ENCODE results near the gene LAMB2.
A peak's percentile ranks its signal among the peaks of the same experiment; 100 is the strongest.

The LAMB2 gene

GRCh38 chr3:49158792-49159191 lies 25.9 kb upstream of the LAMB2 start:
- TF ChIP-seq, protein P1, sequence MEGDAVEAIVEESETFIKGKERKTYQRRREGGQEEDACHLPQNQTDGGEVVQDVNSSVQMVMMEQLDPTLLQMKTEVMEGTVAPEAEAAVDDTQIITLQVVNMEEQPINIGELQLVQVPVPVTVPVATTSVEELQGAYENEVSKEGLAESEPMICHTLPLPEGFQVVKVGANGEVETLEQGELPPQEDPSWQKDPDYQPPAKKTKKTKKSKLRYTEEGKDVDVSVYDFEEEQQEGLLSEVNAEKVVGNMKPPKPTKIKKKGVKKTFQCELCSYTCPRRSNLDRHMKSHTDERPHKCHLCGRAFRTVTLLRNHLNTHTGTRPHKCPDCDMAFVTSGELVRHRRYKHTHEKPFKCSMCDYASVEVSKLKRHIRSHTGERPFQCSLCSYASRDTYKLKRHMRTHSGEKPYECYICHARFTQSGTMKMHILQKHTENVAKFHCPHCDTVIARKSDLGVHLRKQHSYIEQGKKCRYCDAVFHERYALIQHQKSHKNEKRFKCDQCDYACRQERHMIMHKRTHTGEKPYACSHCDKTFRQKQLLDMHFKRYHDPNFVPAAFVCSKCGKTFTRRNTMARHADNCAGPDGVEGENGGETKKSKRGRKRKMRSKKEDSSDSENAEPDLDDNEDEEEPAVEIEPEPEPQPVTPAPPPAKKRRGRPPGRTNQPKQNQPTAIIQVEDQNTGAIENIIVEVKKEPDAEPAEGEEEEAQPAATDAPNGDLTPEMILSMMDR (IDR thresholded peaks at IDR 0.05; ENCODE audit: extremely low read depth, missing control alignments), result no peak
- DNase-seq (ENCODE audit: low spot score), result no peak

DNA sequence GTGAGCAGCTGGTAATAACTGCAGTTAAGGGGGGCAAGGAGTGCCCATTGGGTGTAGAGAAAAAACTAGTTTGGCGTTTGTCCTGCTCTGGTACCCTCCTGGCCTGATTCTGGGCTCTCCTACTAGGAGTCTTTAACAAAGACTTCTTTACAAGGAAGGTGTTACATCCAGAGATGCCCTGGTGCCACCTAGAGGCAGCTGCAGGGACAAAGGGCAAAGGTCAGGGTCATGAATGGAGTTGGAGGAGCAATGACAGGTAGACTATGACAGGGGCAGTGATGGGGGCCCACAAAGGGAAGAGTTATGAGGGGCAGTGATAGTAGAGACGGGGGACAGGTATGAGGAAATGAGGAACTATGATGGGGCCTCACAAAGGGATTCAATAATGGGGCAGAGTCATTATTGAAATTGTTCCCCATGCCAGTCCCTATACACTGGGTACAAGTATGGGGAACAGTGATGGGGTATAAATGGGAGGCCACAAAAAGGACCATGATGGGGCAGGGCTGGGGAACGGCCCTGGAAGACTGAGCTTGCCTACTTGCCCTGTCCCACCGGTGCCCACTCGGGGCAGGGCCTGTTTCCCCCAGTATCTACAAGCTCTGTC lies 25.4 kb upstream of the LAMB2 start:
- TF ChIP-seq, protein P1 (IDR thresholded peaks at IDR 0.05; ENCODE audit: extremely low read depth, missing control alignments), result peak; percentile 68
- DNase-seq (ENCODE audit: low spot score), result peak; percentile 56

DNA sequence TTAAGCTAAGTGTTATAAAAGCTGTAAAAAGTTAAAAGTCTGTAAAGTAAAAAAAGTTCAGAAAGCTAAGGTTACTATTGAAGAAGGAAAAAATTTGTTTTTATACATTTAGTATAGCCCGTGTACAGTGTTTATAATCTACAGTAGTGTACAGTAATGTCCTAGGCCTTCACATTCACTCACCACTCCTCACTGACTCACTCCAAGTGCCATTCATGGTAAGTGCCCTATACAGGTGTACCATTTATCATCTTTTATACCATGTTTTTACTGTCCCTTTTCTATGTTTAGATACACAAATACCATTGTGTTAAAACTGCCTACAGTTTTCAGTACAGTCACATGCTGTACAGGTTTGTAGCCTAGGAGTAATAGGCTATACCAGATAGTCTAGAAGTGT lies 24.4 kb upstream of the LAMB2 start:
- no peak for DNase-seq (ENCODE audit: low spot score)
- TF ChIP-seq, protein P1 (IDR thresholded peaks at IDR 0.05; ENCODE audit: extremely low read depth, missing control alignments), result no peak

DNA sequence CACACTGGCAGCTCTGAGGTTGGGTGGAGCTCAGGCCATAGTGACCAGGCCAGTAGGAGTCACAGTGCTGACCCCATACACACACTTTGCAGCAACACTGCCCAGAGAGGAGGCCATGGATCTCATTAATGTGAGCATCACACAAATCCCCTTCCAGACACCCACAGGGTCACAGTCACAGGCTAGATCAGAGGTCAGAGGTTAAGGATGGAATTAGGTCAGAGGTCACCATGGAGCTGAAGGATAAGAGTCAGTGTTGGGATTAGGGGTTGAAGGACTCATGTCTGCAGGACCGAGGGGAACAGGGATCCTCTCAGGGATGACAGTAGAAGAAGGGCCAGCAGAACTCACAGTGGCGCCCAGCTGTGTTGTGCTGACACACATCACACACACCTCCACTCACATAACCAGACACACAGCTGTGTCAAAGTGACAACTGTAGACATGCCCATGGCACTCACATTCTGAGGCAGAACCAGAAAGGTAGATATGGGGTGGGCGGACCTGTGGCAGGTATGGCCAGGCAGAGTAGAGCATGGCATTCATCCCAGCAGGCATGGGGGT lies 20.6 kb upstream of the LAMB2 start:
- TF ChIP-seq, protein P1 (IDR thresholded peaks at IDR 0.05; ENCODE audit: extremely low read depth, missing control alignments), result no peak
- DNase-seq (ENCODE audit: low spot score), result no peak

DNA sequence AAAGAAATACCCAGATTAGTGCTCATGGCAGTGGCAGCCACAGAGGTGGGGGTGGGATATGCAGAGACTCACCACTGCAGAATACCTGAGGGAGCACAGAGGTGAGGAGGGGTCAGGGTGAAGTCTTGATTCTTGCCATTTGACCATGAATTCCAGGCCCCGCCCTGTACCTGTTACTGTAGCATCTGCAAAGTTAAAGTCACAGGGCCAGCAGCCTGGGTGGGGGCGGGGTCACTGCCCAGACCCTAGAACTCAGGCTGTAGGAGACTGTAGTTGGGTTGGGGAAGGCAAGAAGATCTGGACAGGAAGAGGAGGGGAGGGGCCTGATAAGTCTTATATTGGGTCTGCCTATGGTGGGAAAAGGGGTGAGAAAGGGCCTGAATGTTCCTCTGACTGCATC lies 18.8 kb upstream of the LAMB2 start:
- TF ChIP-seq, protein P1 (IDR thresholded peaks at IDR 0.05; ENCODE audit: extremely low read depth, missing control alignments), result no peak
- DNase-seq (ENCODE audit: low spot score), result no peak

- TF ChIP-seq, protein P1 (IDR thresholded peaks at IDR 0.05; ENCODE audit: extremely low read depth, missing control alignments), result no peak
- no peak for DNase-seq (ENCODE audit: low spot score)
Measured at GRCh38 chr3:49148159-49148558, 15.3 kb upstream of the LAMB2 start.

GRCh38 chr3:49140080-49140479 lies 7.2 kb upstream of the LAMB2 start:
- TF ChIP-seq, protein P1 (IDR thresholded peaks at IDR 0.05; ENCODE audit: extremely low read depth, missing control alignments), result no peak

More at GRCh38 chr3:49140080-49140479, 7.2 kb upstream of the LAMB2 start:
- no peak for DNase-seq (ENCODE audit: low spot score)
